Keratinocyte (primary cell): ENCODE results near the gene ILK. TPM values are rescaled to one million over a fixed set of nuclear protein-coding genes. Genes with fewer than 3 reads are reported as not detected.

Experiments
- DNase-seq: peaks from one replicate; pipeline ENCODE4 v3.0.0-alpha.2; 2011; ENCODE audit warnings: low read depth, missing footprints, low spot score
- FAIRE-seq: peaks from 2 replicates; lab custom pipeline; 2011; peaks lifted over from hg19 to GRCh38; lab: Jason Lieb, UNC
- H2AFZ ChIP-seq: 2 replicates; pipeline ENCODE4 v1.6.0; 2012; ENCODE audit warnings: low read length, control low read depth, inconsistent platforms; ENCODE audit not compliant: control insufficient read depth
- H3K27ac ChIP-seq: 2 replicates; pipeline ENCODE4 v1.5.1; 2011; ENCODE audit warnings: low read length; ENCODE audit not compliant: control insufficient read depth, insufficient read depth
- H3K27me3 ChIP-seq: 3 replicates; pipeline ENCODE4 v1.6.0; 2011; ENCODE audit warnings: low read length; ENCODE audit not compliant: control insufficient read depth, insufficient read depth; ENCODE audit errors: extremely low read depth
- H3K36me3 ChIP-seq, 2 experiments: 2 replicates in 1 of 2; 3 replicates in 1 of 2; pipeline ENCODE4 v1.5.1; 2011; ENCODE audit warnings: low read length in 2 of 2, mild to moderate bottlenecking in 1 of 2; ENCODE audit not compliant: control insufficient read depth in 2 of 2, insufficient read depth in 2 of 2; ENCODE audit errors: extremely low read depth in 1 of 2
- H3K4me1 ChIP-seq: 3 replicates; pipeline ENCODE4 v1.5.1; 2011; ENCODE audit warnings: low read length; ENCODE audit not compliant: control insufficient read depth, insufficient read depth; ENCODE audit errors: extremely low read depth
- H3K4me2 ChIP-seq: 3 replicates; pipeline ENCODE4 v1.6.0; 2011; ENCODE audit warnings: low read depth, low read length; ENCODE audit not compliant: control insufficient read depth, insufficient read depth; ENCODE audit errors: extremely low read depth
- H3K4me3 ChIP-seq, 3 experiments: fragments of 200-600 bp in 1 of 3; sonication (generic) in 1 of 3; 2 replicates in 2 of 3; 3 replicates in 1 of 3; pipeline ENCODE4 v1.5.1; 2011 to 2016; ENCODE audit warnings: low read length in 3 of 3, mild to moderate bottlenecking in 3 of 3, control low read depth in 2 of 3, inconsistent platforms in 1 of 3, low read depth in 1 of 3, mixed read lengths in 1 of 3, mixed run types in 1 of 3, moderate library complexity in 1 of 3; ENCODE audit not compliant: control insufficient read depth in 2 of 3, insufficient read depth in 2 of 3; ENCODE audit errors: extremely low read depth in 1 of 3
- H3K79me2 ChIP-seq: 2 replicates; pipeline ENCODE4 v1.6.0; 2012; ENCODE audit warnings: low read length; ENCODE audit not compliant: control insufficient read depth, insufficient read depth
- H3K9ac ChIP-seq: 3 replicates; pipeline ENCODE4 v1.6.0; 2011; ENCODE audit warnings: low read length; ENCODE audit not compliant: control insufficient read depth, insufficient read depth; ENCODE audit errors: extremely low read depth
- H3K9me1 ChIP-seq: 3 replicates; pipeline ENCODE4 v1.6.0; 2011; ENCODE audit warnings: low read length; ENCODE audit not compliant: control insufficient read depth, insufficient read depth; ENCODE audit errors: extremely low read depth
- H3K9me3 ChIP-seq: 2 replicates; pipeline ENCODE4 v1.5.1; 2012; ENCODE audit warnings: low read depth, low read length; ENCODE audit not compliant: control insufficient read depth
- H4K20me1 ChIP-seq: 3 replicates; pipeline ENCODE4 v1.6.0; 2011; ENCODE audit warnings: low read length; ENCODE audit not compliant: control insufficient read depth, insufficient read depth; ENCODE audit errors: extremely low read depth
- CTCF ChIP-seq, 3 experiments: IDR thresholded peaks in 1 of 3; conservative IDR thresholded peaks in 1 of 3; optimal IDR thresholded peaks in 1 of 3; 2 replicates in 2 of 3; 3 replicates in 1 of 3; pipeline versions ENCODE3 to v1.5.1; 2011; ENCODE audit warnings: low read length in 3 of 3, mild to moderate bottlenecking in 3 of 3, moderate library complexity in 2 of 3, control low read depth in 1 of 3, inconsistent platforms in 1 of 3; ENCODE audit not compliant: insufficient read depth in 2 of 3; ENCODE audit errors: extremely low read depth in 1 of 3
- EZH2 ChIP-seq: IDR thresholded peaks from one replicate; pipeline ENCODE4 v1.6.1; 2012; ENCODE audit warnings: inconsistent platforms, mild to moderate bottlenecking, low read length, moderate library complexity
- dilution Hi-C: fragments of 300-500 bp; cut with MboI; formaldehyde crosslinking; loops from one replicate; pipeline ENCODE4 v1.7.0; 2020; ENCODE audit warnings: low sequenced_read_pairs; ENCODE audit not compliant: extremely low pct_ligation_motif_present
- polyA plus RNA-seq, 5 experiments: library from polyadenylated mRNA; depleted of rRNA in 3 of 5; stranded (reverse) in 3 of 5; stranded (forward) in 1 of 5; unstranded in 1 of 5; fragments of >200 nt; gene quantifications; 1 replicate in 1 of 5; 2 replicates in 3 of 5; 3 replicates in 1 of 5; pipeline versions ENCODE4 v1.2.1 to v1.2.3, GENCODE V29; 2011 to 2012; ENCODE audit warnings: missing spikeins in 2 of 5, low read depth in 1 of 5, low replicate concordance in 1 of 5

Gene ILK
- polyA plus RNA-seq, 1 donor (not counting 4 experiments of a cell fraction or from before 2014, with no cell fraction given): 117 TPM

- TF ChIP-seq CTCF (optimal IDR thresholded peaks at IDR 0.05 in 1 of 3, IDR thresholded peaks at IDR 0.05 in 1 of 3, conservative IDR thresholded peaks at IDR 0.05 in 1 of 3; ENCODE audit: extremely low read depth in 1 of 3, insufficient read depth in 2 of 3, low read length in 3 of 3) (no peak), EZH2 (no peak)
- no peak overlapping the region for H3K27ac ChIP-seq
- dilution Hi-C loops: no loop called here
Measured at GRCh38 chr11:6636480-6636879, 32.9 kb downstream of the ILK start.

GRCh38 chr11:6637871-6638270 is 34.3 kb downstream of the ILK start:
- H4K20me1 ChIP-seq: no peaks in the 10 kb centered on the region
- DNase-seq (no peak), FAIRE-seq (no peak)
- H3K9me3 ChIP-seq: no peaks in the 10 kb centered on the region
- no peak overlapping the region for H3K4me2 ChIP-seq
- H3K9me1 ChIP-seq: no peaks in the 10 kb centered on the region
- no peaks in the 10 kb centered on the region for H3K27me3 ChIP-seq
- no peaks in the 10 kb centered on the region for H3K36me3 ChIP-seq
- H3K9ac ChIP-seq: no peak overlapping the region
- no peak overlapping the region for H3K4me3 ChIP-seq
- H2AFZ ChIP-seq: no peak overlapping the region
- H3K4me1 ChIP-seq: no peaks in the 10 kb centered on the region
- no peaks in the 10 kb centered on the region for H3K79me2 ChIP-seq
- no peak overlapping the region for H3K27ac ChIP-seq
- dilution Hi-C loops: no loop called here
- TF ChIP-seq EZH2 (no peak), CTCF (optimal IDR thresholded peaks at IDR 0.05 in 1 of 3, IDR thresholded peaks at IDR 0.05 in 1 of 3, conservative IDR thresholded peaks at IDR 0.05 in 1 of 3; ENCODE audit: extremely low read depth in 1 of 3, insufficient read depth in 2 of 3, low read length in 3 of 3) (no peak)

More at GRCh38 chr11:6636480-6636879, 32.9 kb downstream of the ILK start:
- no peaks in the 10 kb centered on the region for H4K20me1 ChIP-seq
- H3K27me3 ChIP-seq: peaks cover 7% of the 10 kb centered on the region
- no peaks in the 10 kb centered on the region for H3K4me1 ChIP-seq
- no peaks in the 10 kb centered on the region for H3K79me2 ChIP-seq
- no peak overlapping the region for H2AFZ ChIP-seq
- no peaks in the 10 kb centered on the region for H3K9me3 ChIP-seq
- no peaks in the 10 kb centered on the region for H3K9me1 ChIP-seq
- no peak for FAIRE-seq
- no peak overlapping the region for H3K4me3 ChIP-seq
- no peak overlapping the region for H3K4me2 ChIP-seq
- H3K36me3 ChIP-seq: no peaks in the 10 kb centered on the region
- no peak for DNase-seq
- H3K9ac ChIP-seq: no peak overlapping the region
